HTERT RPE-1 (cell line): ENCODE measurements around the gene CSTF1.

Experiments
- in situ Hi-C: fragments of 300-500 bp; cut with MboI; formaldehyde crosslinking; loops from 4 replicates; pipeline ENCODE4 v1.14.3; 2020; ENCODE audit warnings: low sequenced_read_pairs

CSTF1 gene

GRCh38 chr20:56426926-56427325 is 34.5 kb downstream of the CSTF1 start:
- in situ Hi-C loops: no loop called here

GRCh38 chr20:56427797-56428196 is 35.4 kb downstream of the CSTF1 start:
- in situ Hi-C loops: no loop called here

- in situ Hi-C loops: no loop called here
Observed at GRCh38 chr20:56428410-56428809, 36.0 kb downstream of the CSTF1 start.

DNA sequence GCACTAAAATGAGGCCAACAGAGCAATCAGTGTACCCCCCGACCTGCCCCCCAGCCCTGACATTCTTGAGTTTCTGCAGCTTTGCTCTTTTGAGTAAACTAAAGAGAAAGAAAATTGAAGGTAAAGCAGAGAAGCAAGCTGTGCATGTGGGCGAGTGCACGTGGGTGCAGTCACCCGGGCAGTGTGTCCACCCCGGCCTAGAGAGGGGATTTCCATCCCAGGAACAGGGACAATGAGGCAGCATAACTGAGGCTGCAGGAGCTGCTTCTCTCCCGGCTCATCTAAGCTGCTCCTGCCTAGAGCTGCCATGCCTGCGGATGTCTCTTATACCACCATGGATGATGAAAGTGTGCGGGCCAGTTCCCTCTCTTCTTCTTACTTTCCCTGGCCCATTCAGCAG is 36.4 kb downstream of the CSTF1 start:
- in situ Hi-C loops: no loop called here

GRCh38 chr20:56429502-56429901 is 37.1 kb downstream of the CSTF1 start:
- in situ Hi-C loops: no loop called here

DNA sequence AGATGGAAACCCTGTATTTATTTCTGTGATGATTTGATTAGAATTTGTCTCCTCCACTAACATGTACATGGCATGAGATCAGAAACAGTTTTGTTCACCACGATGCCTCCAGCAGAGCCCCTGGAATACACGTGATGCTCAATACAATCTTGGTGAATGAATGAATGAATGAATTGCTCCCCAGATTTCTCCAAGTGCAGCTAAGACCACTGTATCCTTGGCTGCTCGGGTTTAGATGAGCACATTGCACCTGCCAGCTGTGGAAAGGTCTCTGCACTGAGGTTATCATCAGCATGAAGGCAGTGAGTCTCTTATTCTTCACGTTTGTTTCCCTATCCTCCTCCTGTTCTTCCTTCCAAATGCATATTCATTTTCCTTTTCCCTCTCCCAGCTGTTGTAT is 37.5 kb downstream of the CSTF1 start:
- in situ Hi-C loops: no loop called here

DNA sequence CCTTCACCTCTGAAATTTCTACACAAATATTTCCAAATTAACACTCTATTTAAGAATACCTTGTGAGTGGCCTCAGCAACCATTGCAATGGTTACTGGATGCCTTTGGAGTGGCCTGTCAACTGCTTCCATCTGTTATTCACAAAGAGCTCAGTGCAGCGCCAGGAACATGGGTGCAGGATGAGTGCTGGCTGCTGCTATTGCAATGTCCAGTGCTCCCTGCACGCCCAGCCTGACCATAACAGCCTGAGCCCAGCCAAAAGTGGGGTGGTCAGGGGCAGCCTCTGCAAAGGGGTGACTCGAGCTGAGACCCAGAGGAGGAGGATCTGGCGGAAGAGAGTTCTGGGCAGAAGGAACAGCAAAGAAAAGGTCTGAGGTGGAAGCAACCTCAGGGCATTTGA is 38.0 kb downstream of the CSTF1 start:
- in situ Hi-C loops: no loop called here

GRCh38 chr20:56430957-56431356 is 38.5 kb downstream of the CSTF1 start:
- in situ Hi-C loops: no loop called here

DNA sequence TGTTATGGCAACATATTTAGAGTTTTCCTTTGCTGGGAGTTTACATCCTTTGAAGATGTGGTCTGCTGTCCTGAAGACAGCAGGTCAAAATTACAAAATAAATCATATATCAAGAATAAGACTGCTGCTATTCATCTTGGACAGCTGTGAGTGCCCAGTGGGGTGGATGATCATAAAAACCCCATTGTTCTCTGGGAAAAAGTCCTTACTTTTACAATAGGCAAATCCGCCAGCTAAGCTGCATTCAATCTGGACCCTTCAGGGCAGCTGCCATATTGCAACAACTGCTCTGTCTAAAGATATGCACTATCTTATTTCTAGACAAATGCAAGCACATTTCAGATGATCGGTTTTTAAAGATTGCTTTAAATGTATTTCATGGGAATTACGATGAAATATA is 39.0 kb downstream of the CSTF1 start:
- in situ Hi-C loops: no loop called here

- in situ Hi-C loops: no loop called here
Observed at GRCh38 chr20:56433221-56433879, 40.9 kb downstream of the CSTF1 start.

DNA sequence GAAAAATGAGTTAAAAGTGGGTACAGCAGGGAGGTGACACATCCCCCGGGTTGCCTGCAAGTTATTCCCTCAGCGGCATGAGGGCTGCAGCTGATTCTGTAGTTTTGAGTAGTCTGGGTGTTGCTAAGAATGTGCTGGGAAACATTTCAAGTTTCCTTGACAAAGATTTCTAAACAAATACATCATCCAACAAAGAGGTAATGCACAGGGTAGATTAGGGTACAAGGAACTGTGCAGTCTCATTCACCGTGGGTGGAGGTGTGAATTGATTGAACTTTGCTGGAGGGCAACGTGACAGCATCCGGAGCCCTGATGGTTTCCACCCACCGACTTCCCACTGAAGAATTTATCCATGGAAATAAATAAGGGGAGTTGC is 41.4 kb downstream of the CSTF1 start:
- in situ Hi-C loops: no loop called here

GRCh38 chr20:56437196-56437960 is 44.9 kb downstream of the CSTF1 start:
- in situ Hi-C loops: no loop called here

DNA sequence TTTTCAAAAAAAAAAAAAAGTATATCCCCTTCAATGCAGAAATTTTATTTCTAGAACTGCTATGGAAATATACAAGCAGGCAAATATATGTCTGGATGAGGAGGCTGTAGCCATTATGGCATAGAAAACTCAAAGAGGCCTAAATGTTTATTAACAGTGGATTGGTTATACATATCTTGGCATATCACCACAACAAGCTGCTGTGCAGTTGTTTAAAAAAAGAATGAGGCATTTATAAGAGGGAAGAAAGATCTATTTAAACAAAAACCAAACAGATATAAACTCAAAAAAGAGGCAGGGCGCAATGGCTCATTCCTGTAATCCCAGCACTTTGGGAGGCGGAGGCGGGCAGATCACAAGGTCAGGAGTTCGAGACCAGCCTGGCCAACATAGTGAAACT is 45.8 kb downstream of the CSTF1 start:
- in situ Hi-C loops: no loop called here

DNA sequence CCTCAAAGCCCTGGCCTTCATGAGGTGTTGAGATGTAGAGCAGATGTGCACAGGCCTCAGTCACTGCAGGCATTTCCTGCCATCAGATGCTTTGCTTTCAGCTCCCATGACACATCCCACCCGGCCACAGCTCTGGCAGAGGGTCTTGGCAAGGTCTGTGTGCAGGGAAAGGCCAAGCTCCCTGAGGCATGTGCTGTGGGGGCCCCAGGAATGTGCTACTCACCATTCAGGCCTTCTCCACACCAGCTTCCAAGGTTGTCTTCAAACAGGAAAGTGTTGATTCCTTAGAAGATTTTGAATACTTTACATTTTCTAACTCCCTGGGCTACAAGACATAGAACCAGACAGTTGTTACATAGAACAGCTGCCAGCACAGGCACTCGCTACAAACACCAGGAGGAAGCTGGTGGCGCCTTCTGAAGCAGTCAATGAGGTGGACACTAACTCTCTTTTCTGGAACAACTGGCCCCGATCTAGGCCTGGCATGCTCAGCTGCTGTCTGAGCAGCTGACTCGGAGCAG is 47.4 kb downstream of the CSTF1 start:
- in situ Hi-C loops: no loop called here

DNA sequence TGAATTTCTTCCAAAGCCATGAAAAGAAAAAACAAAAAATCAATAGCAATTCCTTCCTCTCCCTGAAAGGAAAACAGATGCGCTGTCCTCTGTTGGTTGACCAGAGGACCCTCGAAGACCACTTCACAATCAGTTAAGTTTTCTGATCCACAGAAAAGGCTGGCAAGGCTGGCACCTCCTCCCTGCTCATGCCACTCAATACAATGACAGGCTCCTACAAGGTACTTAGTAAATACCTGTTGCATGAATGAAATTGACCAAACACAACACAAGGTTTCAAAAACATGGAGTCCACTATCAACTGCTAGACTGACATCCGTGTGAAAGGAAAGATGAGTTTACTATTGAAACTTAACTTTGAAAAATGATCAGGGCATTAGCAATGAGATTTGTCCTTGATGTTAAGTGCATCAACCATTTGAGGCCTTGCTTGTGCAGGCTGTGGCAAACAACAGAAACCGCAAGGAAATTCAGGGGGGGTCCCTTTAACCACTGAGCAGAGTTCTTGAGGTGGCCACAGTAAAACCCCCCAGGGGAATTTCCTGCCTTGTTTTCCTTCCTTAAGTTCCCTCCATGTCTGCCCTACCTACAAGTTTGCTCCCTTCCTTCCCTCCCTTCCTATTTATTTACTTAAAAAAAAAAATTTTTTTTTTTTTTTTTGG is 48.0 kb downstream of the CSTF1 start:
- in situ Hi-C loops: no loop called here

GRCh38 chr20:56442389-56443365 is 50.2 kb downstream of the CSTF1 start:
- in situ Hi-C loops: no loop called here

- in situ Hi-C loops: no loop called here
Observed at GRCh38 chr20:56443654-56444540, 51.5 kb downstream of the CSTF1 start.

DNA sequence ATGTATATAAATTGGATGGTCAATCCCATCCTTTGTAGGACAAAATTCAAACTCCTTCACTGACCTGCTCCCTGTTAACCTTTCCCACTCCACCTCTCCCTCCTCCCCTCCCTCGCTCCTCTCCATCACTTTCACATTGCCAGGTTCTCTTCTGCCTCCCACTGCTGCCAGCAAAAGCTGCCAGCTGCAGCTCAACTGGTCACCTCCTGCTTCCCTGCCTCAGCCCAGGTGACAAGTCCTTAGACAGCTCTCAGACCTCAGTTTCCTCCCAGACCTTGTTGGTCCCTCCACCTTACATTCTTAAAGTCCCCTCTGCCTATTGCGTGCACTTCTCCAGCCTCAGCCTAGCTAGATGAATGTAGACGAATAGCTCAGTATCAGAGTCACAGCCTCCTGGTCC is 52.7 kb downstream of the CSTF1 start:
- in situ Hi-C loops: no loop called here

- in situ Hi-C loops: no loop called here
Observed at GRCh38 chr20:56445540-56445939, 53.1 kb downstream of the CSTF1 start.

DNA sequence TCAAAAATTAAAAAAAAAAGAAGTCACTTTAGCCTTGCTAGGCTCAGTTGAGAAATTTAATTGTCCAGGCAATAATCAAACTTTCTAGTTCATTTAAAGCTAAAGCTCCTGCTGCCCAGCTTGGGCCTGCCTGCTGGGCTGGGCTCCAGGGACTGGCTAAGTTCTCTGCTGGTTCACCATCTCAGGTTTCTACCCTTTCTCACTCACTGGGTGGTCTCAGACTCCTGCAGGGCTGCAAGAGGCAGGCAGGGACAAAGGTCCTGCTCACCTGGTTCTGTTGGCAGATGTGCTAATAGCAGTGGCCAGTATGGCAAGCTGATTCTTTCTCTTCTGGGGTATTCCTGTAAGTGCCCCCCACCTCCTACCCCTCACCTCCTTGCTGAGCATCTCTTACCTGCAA is 54.8 kb downstream of the CSTF1 start:
- in situ Hi-C loops: no loop called here
